Keratinocyte (primary cell): ENCODE data around the gene CTNNA2. TPM values are rescaled to one million over a fixed set of nuclear protein-coding genes. Genes with fewer than 3 reads are reported as not detected.

ENCODE experiments used
- DNase-seq: peaks from one replicate; pipeline ENCODE4 v3.0.0-alpha.2; 2011; ENCODE audit warnings: low read depth, missing footprints, low spot score
- FAIRE-seq: peaks from 2 replicates; lab custom pipeline; 2011; peaks lifted over from hg19 to GRCh38; lab: Jason Lieb, UNC
- H2AFZ ChIP-seq: 2 replicates; pipeline ENCODE4 v1.6.0; 2012; ENCODE audit warnings: low read length, control low read depth, inconsistent platforms; ENCODE audit not compliant: control insufficient read depth
- H3K27ac ChIP-seq: 2 replicates; pipeline ENCODE4 v1.5.1; 2011; ENCODE audit warnings: low read length; ENCODE audit not compliant: control insufficient read depth, insufficient read depth
- H3K27me3 ChIP-seq: 3 replicates; pipeline ENCODE4 v1.6.0; 2011; ENCODE audit warnings: low read length; ENCODE audit not compliant: control insufficient read depth, insufficient read depth; ENCODE audit errors: extremely low read depth
- H3K36me3 ChIP-seq, 2 experiments: 2 replicates in 1 of 2; 3 replicates in 1 of 2; pipeline ENCODE4 v1.5.1; 2011; ENCODE audit warnings: low read length in 2 of 2, mild to moderate bottlenecking in 1 of 2; ENCODE audit not compliant: control insufficient read depth in 2 of 2, insufficient read depth in 2 of 2; ENCODE audit errors: extremely low read depth in 1 of 2
- H3K4me1 ChIP-seq: 3 replicates; pipeline ENCODE4 v1.5.1; 2011; ENCODE audit warnings: low read length; ENCODE audit not compliant: control insufficient read depth, insufficient read depth; ENCODE audit errors: extremely low read depth
- H3K4me2 ChIP-seq: 3 replicates; pipeline ENCODE4 v1.6.0; 2011; ENCODE audit warnings: low read depth, low read length; ENCODE audit not compliant: control insufficient read depth, insufficient read depth; ENCODE audit errors: extremely low read depth
- H3K4me3 ChIP-seq, 3 experiments: fragments of 200-600 bp in 1 of 3; sonication (generic) in 1 of 3; 2 replicates in 2 of 3; 3 replicates in 1 of 3; pipeline ENCODE4 v1.5.1; 2011 to 2016; ENCODE audit warnings: low read length in 3 of 3, mild to moderate bottlenecking in 3 of 3, control low read depth in 2 of 3, inconsistent platforms in 1 of 3, low read depth in 1 of 3, mixed read lengths in 1 of 3, mixed run types in 1 of 3, moderate library complexity in 1 of 3; ENCODE audit not compliant: control insufficient read depth in 2 of 3, insufficient read depth in 2 of 3; ENCODE audit errors: extremely low read depth in 1 of 3
- H3K79me2 ChIP-seq: 2 replicates; pipeline ENCODE4 v1.6.0; 2012; ENCODE audit warnings: low read length; ENCODE audit not compliant: control insufficient read depth, insufficient read depth
- H3K9ac ChIP-seq: 3 replicates; pipeline ENCODE4 v1.6.0; 2011; ENCODE audit warnings: low read length; ENCODE audit not compliant: control insufficient read depth, insufficient read depth; ENCODE audit errors: extremely low read depth
- H3K9me1 ChIP-seq: 3 replicates; pipeline ENCODE4 v1.6.0; 2011; ENCODE audit warnings: low read length; ENCODE audit not compliant: control insufficient read depth, insufficient read depth; ENCODE audit errors: extremely low read depth
- H3K9me3 ChIP-seq: 2 replicates; pipeline ENCODE4 v1.5.1; 2012; ENCODE audit warnings: low read depth, low read length; ENCODE audit not compliant: control insufficient read depth
- H4K20me1 ChIP-seq: 3 replicates; pipeline ENCODE4 v1.6.0; 2011; ENCODE audit warnings: low read length; ENCODE audit not compliant: control insufficient read depth, insufficient read depth; ENCODE audit errors: extremely low read depth
- CTCF ChIP-seq, 3 experiments: IDR thresholded peaks in 1 of 3; conservative IDR thresholded peaks in 1 of 3; optimal IDR thresholded peaks in 1 of 3; 2 replicates in 2 of 3; 3 replicates in 1 of 3; pipeline versions ENCODE3 to v1.5.1; 2011; ENCODE audit warnings: low read length in 3 of 3, mild to moderate bottlenecking in 3 of 3, moderate library complexity in 2 of 3, control low read depth in 1 of 3, inconsistent platforms in 1 of 3; ENCODE audit not compliant: insufficient read depth in 2 of 3; ENCODE audit errors: extremely low read depth in 1 of 3
- EZH2 ChIP-seq: IDR thresholded peaks from one replicate; pipeline ENCODE4 v1.6.1; 2012; ENCODE audit warnings: inconsistent platforms, mild to moderate bottlenecking, low read length, moderate library complexity
- dilution Hi-C: fragments of 300-500 bp; cut with MboI; formaldehyde crosslinking; loops from one replicate; pipeline ENCODE4 v1.7.0; 2020; ENCODE audit warnings: low sequenced_read_pairs; ENCODE audit not compliant: extremely low pct_ligation_motif_present
- polyA plus RNA-seq, 5 experiments: library from polyadenylated mRNA; depleted of rRNA in 3 of 5; stranded (reverse) in 3 of 5; stranded (forward) in 1 of 5; unstranded in 1 of 5; fragments of >200 nt; gene quantifications; 1 replicate in 1 of 5; 2 replicates in 3 of 5; 3 replicates in 1 of 5; pipeline versions ENCODE4 v1.2.1 to v1.2.3, GENCODE V29; 2011 to 2012; ENCODE audit warnings: missing spikeins in 2 of 5, low read depth in 1 of 5, low replicate concordance in 1 of 5

The CTNNA2 gene
- polyA plus RNA-seq, 1 donor (not counting 4 experiments of a cell fraction or from before 2014, with no cell fraction given): not detected

GRCh38 chr2:79593237-79593867 lies 80.5 kb downstream of the CTNNA2 start:
- Histone ChIP-seq H3K9me3 (peaks cover 3% of the 10 kb centered on the region), H3K4me2 (no peak overlapping the region), H4K20me1 (no peaks in the 10 kb centered on the region), H3K9me1 (no peaks in the 10 kb centered on the region), H3K4me1 (no peaks in the 10 kb centered on the region), H3K36me3 (no peaks in the 10 kb centered on the region), H2AFZ (no peak overlapping the region), H3K27ac (no peak overlapping the region), H3K9ac (no peak overlapping the region), H3K4me3 (no peak overlapping the region), H3K27me3 (no peaks in the 10 kb centered on the region), H3K79me2 (no peaks in the 10 kb centered on the region)
- TF ChIP-seq CTCF (optimal IDR thresholded peaks at IDR 0.05 in 1 of 3, IDR thresholded peaks at IDR 0.05 in 1 of 3, conservative IDR thresholded peaks at IDR 0.05 in 1 of 3; ENCODE audit: extremely low read depth in 1 of 3, insufficient read depth in 2 of 3, low read length in 3 of 3): no peak
- no peak for TF ChIP-seq EZH2
- FAIRE-seq: no peak
- no peak for DNase-seq
- dilution Hi-C loops: no loop called here

GRCh38 chr2:79596403-79596802 lies 83.6 kb downstream of the CTNNA2 start:
- Histone ChIP-seq H2AFZ (no peak overlapping the region), H3K9me1 (no peaks in the 10 kb centered on the region), H3K79me2 (no peaks in the 10 kb centered on the region), H4K20me1 (no peaks in the 10 kb centered on the region), H3K4me1 (no peaks in the 10 kb centered on the region), H3K36me3 (no peaks in the 10 kb centered on the region), H3K27me3 (no peaks in the 10 kb centered on the region), H3K4me2 (no peak overlapping the region), H3K9me3 (peaks cover 1% of the 10 kb centered on the region), H3K4me3 (no peak overlapping the region), H3K9ac (no peak overlapping the region), H3K27ac (no peak overlapping the region)
- FAIRE-seq: no peak
- TF ChIP-seq EZH2 (no peak), CTCF (optimal IDR thresholded peaks at IDR 0.05 in 1 of 3, IDR thresholded peaks at IDR 0.05 in 1 of 3, conservative IDR thresholded peaks at IDR 0.05 in 1 of 3; ENCODE audit: extremely low read depth in 1 of 3, insufficient read depth in 2 of 3, low read length in 3 of 3) (no peak)
- no peak for DNase-seq
- dilution Hi-C loops: no loop called here
